WTC11 (cell line): ENCODE results near the gene NUP50. TPM values are rescaled to one million over a fixed set of nuclear protein-coding genes. Genes with fewer than 3 reads are reported as not detected.

Experiments
- ATAC-seq: fragments of 200-7000 bp; cut with Tn5 transposase; 2 replicates; pipeline ENCODE4 v1.10.0; 2021; ENCODE audit warnings: mild to moderate bottlenecking, moderate library complexity
- CTCF ChIA-PET: fragments of 300-600 bp; sonication (Branson Sonifier 250); formaldehyde crosslinking; loops from one replicate; lab custom pipeline; 2021; ENCODE audit warnings: antibody characterized with exemption; lab: Charles Lee
- POLR2A ChIA-PET: fragments of 350-600 bp; sonication (Branson Sonifier 250); formaldehyde crosslinking; loops from one replicate; lab custom pipeline; 2021; ENCODE audit warnings: antibody characterized with exemption; lab: Charles Lee
- DNase-seq: peaks from one replicate; pipeline ENCODE4 v3.0.0; 2021; ENCODE audit warnings: low spot score
- H3K27ac Mint-ChIP-seq: 2 replicates; pipeline ENCODE4 v1.8.0; 2021; ENCODE audit warnings: mixed read lengths
- H3K27me3 Mint-ChIP-seq: 2 replicates; pipeline ENCODE4 v1.8.0; 2021; ENCODE audit warnings: low read depth, mild to moderate bottlenecking, moderate library complexity, mixed read lengths
- H3K36me3 Mint-ChIP-seq: 2 replicates; pipeline ENCODE4 v1.8.0; 2021; ENCODE audit warnings: mixed read lengths
- H3K4me1 Mint-ChIP-seq: 2 replicates; pipeline ENCODE4 v1.8.0; 2022; ENCODE audit warnings: mixed read lengths
- H3K4me3 Mint-ChIP-seq: 2 replicates; pipeline ENCODE4 v1.8.0; 2021; ENCODE audit warnings: mild to moderate bottlenecking, moderate library complexity, mixed read lengths
- H3K9me3 Mint-ChIP-seq: 2 replicates; pipeline ENCODE4 v1.8.0; 2021; ENCODE audit warnings: mixed read lengths
- FOXJ3 ChIP-seq: sonication (generic); formaldehyde crosslinking; IDR thresholded peaks from 2 replicates; pipeline ENCODE4 v1.9.0; 2021; ENCODE audit warnings: missing genetic modification reagents, mild to moderate bottlenecking, borderline replicate concordance
- HMGA2 ChIP-seq: fragments of 250-450 bp; sonication (Bioruptor Pico); IDR thresholded peaks from 2 replicates; pipeline ENCODE4 v1.4.0; 2021; ENCODE audit warnings: mild to moderate bottlenecking, moderate library complexity
- MXD4 ChIP-seq: fragments of 250-450 bp; sonication (Bioruptor Pico); IDR thresholded peaks from 2 replicates; pipeline ENCODE4 v1.8.0; 2021; ENCODE audit warnings: mild to moderate bottlenecking, moderate library complexity, borderline replicate concordance
- OVOL2 ChIP-seq: fragments of 250-450 bp; sonication (Bioruptor Pico); IDR thresholded peaks from 2 replicates; pipeline ENCODE4 v1.9.0; 2021; ENCODE audit warnings: mild to moderate bottlenecking, borderline replicate concordance
- PRRX2 ChIP-seq: fragments of 250-450 bp; sonication (Bioruptor Pico); IDR thresholded peaks from 2 replicates; pipeline ENCODE4 v1.8.0; 2021; ENCODE audit warnings: mild to moderate bottlenecking
- microRNA-seq: library from miRNA; unstranded; fragments of <30 nt; microRNA quantifications from one replicate; pipeline ENCODE4 v1.2.0, GENCODE V29; 2022; ENCODE audit warnings: borderline number of aligned reads
- total RNA-seq: library from RNA; stranded (reverse); gene quantifications from 3 replicates; pipeline ENCODE4 v1.2.3, GENCODE V29; 2021
- TF ChIP-seq, protein P1 (sequence below): sonication (generic); formaldehyde crosslinking; IDR thresholded peaks from 2 replicates; pipeline ENCODE4 v1.8.1; 2022; ENCODE audit warnings: low read depth, missing genetic modification reagents, borderline replicate concordance

The NUP50 gene
- total RNA-seq, 1 experiment from 2014 or later = 131 TPM

DNA sequence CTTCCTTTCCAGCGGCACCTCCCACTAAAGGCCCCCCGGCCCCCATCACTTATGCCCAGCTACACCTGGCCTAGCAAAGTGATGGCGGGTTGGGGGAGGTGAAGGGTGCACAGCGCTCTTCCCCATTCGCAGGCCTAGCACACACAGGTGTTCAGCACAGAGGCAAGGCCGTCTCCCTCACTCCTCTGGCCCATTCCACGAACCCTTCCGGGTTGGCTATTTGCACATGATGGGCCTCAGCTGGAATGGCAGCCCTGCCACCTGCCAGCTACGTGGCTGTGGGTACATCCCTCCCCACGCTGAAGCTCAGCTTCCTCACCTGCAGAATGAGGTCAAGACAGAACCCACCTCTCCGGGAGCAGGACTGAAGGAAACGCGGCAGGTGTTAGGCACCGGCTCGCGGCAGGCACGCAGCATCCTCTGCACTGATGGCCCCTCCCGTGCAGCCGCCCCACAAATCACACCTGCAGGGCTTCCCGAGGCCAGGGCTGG, 72.2 kb downstream of the NUP50 start:
- Mint-ChIP-seq H3K27me3 (peaks cover 7% of the 10 kb centered on the region), H3K27ac (no peak overlapping the region), H3K36me3 (0 out of 2 replicates have a peak, but pooled peaks cover 3% of the 10 kb centered on the region), H3K9me3 (no peaks in the 10 kb centered on the region), H3K4me1 (peaks cover 17% of the 10 kb centered on the region), H3K4me3 (no peak overlapping the region)
- ChIA-PET POLR2A (no interaction called here), CTCF (no interaction called here)
- ATAC-seq (no peak), DNase-seq (no peak)
- no peak for TF ChIP-seq MXD4

DNA sequence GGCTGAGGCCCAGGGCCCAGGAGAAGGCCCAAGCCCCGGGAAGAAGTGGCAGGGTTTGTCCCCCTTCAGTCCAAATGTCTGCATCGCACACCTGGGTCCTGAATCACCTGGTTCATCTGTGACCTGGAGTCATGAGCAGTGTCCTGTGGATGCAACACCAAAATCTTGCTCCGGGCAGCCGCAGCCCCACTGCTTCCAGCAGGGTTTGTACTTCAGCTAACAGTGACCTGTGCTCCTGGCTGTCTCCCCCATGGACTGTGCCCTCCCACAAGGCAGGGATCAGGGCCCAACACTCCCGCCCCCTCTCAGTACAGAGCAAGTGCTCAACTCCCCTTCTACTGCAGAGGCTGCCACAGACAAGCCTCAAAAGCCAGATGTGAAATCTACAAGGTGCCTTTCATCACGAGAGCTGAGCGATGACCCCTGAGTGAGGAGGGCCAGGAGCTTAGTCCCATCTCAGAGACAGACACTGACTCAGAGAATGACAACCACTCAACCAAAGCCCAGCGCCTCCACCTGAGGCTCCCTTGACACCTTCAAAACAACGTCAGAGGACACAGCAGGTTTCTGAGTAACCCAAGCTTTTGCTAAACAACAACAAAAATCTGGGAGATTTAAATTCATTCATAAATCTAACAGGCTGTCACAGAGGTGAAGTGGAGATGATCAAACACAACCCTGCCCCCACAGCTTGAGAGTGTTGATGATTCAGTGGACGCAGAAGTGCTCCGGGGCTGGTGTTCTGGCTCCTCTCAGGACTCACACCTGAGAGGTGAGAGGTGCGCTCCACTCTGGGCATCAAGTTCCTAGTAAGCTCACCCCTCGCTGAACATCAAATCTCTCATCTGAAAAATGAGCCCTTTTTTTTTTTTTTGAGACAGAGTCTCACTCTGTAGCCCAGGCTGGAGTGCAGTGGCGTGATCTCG, 73.6 kb downstream of the NUP50 start:
- H3K27me3 Mint-ChIP-seq = peaks cover 17% of the 10 kb centered on the region
- no peak for DNase-seq
- H3K9me3 Mint-ChIP-seq = no peaks in the 10 kb centered on the region
- peak overlapping the region; percentile 32 for H3K27ac Mint-ChIP-seq
- ATAC-seq = no peak
- no peak for TF ChIP-seq OVOL2 (CRISPR knock-in tag)
- no peak for TF ChIP-seq HMGA2 (CRISPR knock-in tag)
- TF ChIP-seq, protein P1, sequence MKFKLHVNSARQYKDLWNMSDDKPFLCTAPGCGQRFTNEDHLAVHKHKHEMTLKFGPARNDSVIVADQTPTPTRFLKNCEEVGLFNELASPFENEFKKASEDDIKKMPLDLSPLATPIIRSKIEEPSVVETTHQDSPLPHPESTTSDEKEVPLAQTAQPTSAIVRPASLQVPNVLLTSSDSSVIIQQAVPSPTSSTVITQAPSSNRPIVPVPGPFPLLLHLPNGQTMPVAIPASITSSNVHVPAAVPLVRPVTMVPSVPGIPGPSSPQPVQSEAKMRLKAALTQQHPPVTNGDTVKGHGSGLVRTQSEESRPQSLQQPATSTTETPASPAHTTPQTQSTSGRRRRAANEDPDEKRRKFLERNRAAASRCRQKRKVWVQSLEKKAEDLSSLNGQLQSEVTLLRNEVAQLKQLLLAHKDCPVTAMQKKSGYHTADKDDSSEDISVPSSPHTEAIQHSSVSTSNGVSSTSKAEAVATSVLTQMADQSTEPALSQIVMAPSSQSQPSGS (CRISPR knock-in tag) = no peak
- no peak for TF ChIP-seq MXD4
- no peak for TF ChIP-seq FOXJ3
- no peak for TF ChIP-seq PRRX2
- H3K36me3 Mint-ChIP-seq = 0 out of 2 replicates have a peak, but pooled peaks cover 3% of the 10 kb centered on the region
- ChIA-PET CTCF (interaction anchor here (1.0 to 1.7 kb wide), 2 partner anchors 28 to 45 kb away, joined by 4 to 11 read pairs; no protein-coding TSS in a partner anchor), POLR2A (no interaction called here)
- no peak overlapping the region for H3K4me3 Mint-ChIP-seq
- peaks cover 20% of the 10 kb centered on the region for H3K4me1 Mint-ChIP-seq

Small RNAs within 50 kb of the gene (microRNA-seq; reads per million reads assigned to microRNA genes)
- 15.0 reads per million, percentile 35 among the genes with 10 or more reads in this experiment for gene MIR1249

Other genes with a start within 250 kb of the NUP50 start
- gene PHF21B, start 153.9 kb upstream of the NUP50 start, total RNA-seq = 90.6 to 107 TPM (median 92.5 TPM) in 3 replicates
- 53.2 to 62.1 TPM (median 57.6 TPM) in 3 replicates for gene KIAA0930, start 77.0 kb downstream of the NUP50 start, total RNA-seq
- gene UPK3A, start 121.0 kb downstream of the NUP50 start, total RNA-seq = 0.23 to 0.62 TPM (median 0.37 TPM) in 3 replicates
- 20.7 to 21.6 TPM (median 21.3 TPM) in 3 replicates for gene FAM118A, start 146.0 kb downstream of the NUP50 start, total RNA-seq
- gene SMC1B, start 249.7 kb downstream of the NUP50 start, total RNA-seq = 0.07 to 0.18 TPM (median 0.11 TPM) in 3 replicates
- 1.7 to 2.4 TPM (median 2.4 TPM) in 3 replicates for gene RIBC2, start 249.8 kb downstream of the NUP50 start, total RNA-seq